Panc1 (cell line): Measurements from ENCODE around the gene VWA5B1. TPM values are rescaled to one million over a fixed set of nuclear protein-coding genes. Genes with fewer than 3 reads are reported as not detected.

Experiments used
- ATAC-seq: fragments of 200-7000 bp; cut with Tn5 transposase; 2 replicates; pipeline ENCODE4 v1.9.1; 2020; ENCODE audit warnings: mild to moderate bottlenecking, moderate library complexity
- BruUV-seq: library from RNA; stranded (reverse); fragments of 400-500 nt; replicated peaks from 2 replicates; lab custom pipeline; 2021; lab: Mats Ljungman, UMichigan
- CTCF ChIA-PET: fragments of 300-600 bp; sonication (Branson Sonifier 250); formaldehyde crosslinking; loops from one replicate; lab custom pipeline; 2022; ENCODE audit warnings: antibody characterized with exemption; lab: Charles Lee
- POLR2A ChIA-PET: fragments of 300-600 bp; sonication (Branson Sonifier 250); formaldehyde crosslinking; loops from one replicate; lab custom pipeline; 2022; ENCODE audit warnings: antibody characterized with exemption; lab: Charles Lee
- DNase-seq: peaks from one replicate; pipeline ENCODE4 v3.0.0-alpha.2; 2010; ENCODE audit warnings: low read depth, low spot score
- H3K27ac ChIP-seq: 2 replicates; pipeline ENCODE4 v1.5.1; 2011; ENCODE audit warnings: mild to moderate bottlenecking, low read length, inconsistent platforms
- H3K27me3 ChIP-seq: fragments of 200-500 bp; sonication (Bioruptor generic); 2 replicates; pipeline ENCODE4 v1.6.0; 2014; ENCODE audit warnings: low read length, inconsistent platforms; ENCODE audit not compliant: control insufficient read depth, insufficient read depth
- H3K36me3 ChIP-seq: fragments of 200-500 bp; sonication (Bioruptor generic); 2 replicates; pipeline ENCODE4 v1.5.1; 2014; ENCODE audit warnings: inconsistent platforms, mild to moderate bottlenecking, low read length, moderate library complexity; ENCODE audit not compliant: control insufficient read depth, insufficient read depth
- H3K4me1 ChIP-seq: 2 replicates; pipeline ENCODE4 v1.5.1; 2011; ENCODE audit warnings: inconsistent platforms, mild to moderate bottlenecking, low read length, moderate library complexity; ENCODE audit not compliant: control insufficient read depth, insufficient read depth
- H3K4me3 ChIP-seq, 2 experiments: 2 replicates each; pipeline ENCODE4 v1.5.1; 2011 to 2012; ENCODE audit warnings: low read depth in 2 of 2, low read length in 2 of 2, mild to moderate bottlenecking in 2 of 2, inconsistent platforms in 1 of 2, moderate library complexity in 1 of 2
- H3K9me3 ChIP-seq: fragments of 200-500 bp; sonication (Bioruptor generic); 2 replicates; pipeline ENCODE4 v1.5.1; 2014; ENCODE audit warnings: low read depth, mild to moderate bottlenecking, inconsistent platforms, low read length, moderate library complexity; ENCODE audit not compliant: control insufficient read depth, insufficient read depth
- CTCF ChIP-seq: fragments of 450-650 bp; IDR thresholded peaks from 2 replicates; pipeline ENCODE4 v1.5.1; 2017; ENCODE audit warnings: mild to moderate bottlenecking
- POLR2AphosphoS5 ChIP-seq: IDR thresholded peaks from 2 replicates; pipeline ENCODE4 v1.6.1; 2012; ENCODE audit warnings: mild to moderate bottlenecking, low read depth, low read length, moderate library complexity
- REST ChIP-seq, 2 experiments: IDR thresholded peaks; 2 replicates each; pipeline ENCODE4 v1.6.1; 2011 to 2012; ENCODE audit warnings: low read depth in 2 of 2, control low read depth in 1 of 2, low read length in 1 of 2, mild to moderate bottlenecking in 1 of 2, moderate library complexity in 1 of 2; ENCODE audit not compliant: insufficient read depth in 1 of 2
- SIN3A ChIP-seq: IDR thresholded peaks from 2 replicates; pipeline ENCODE4 v1.6.1; 2012; ENCODE audit warnings: low read depth, mild to moderate bottlenecking, low read length, moderate library complexity, borderline replicate concordance; ENCODE audit not compliant: insufficient read depth
- TCF7L2 ChIP-seq: IDR thresholded peaks from 2 replicates; pipeline ENCODE4 v1.6.1; 2011; ENCODE audit warnings: mild to moderate bottlenecking, low read depth, low read length, inconsistent platforms
- in situ Hi-C: cut with HindIII; loops from 2 replicates; pipeline ENCODE4 v1.10.0; 2016; ENCODE audit warnings: low sequenced_read_pairs, low pct_unique_long_range_greater_than_20kb
- intact Hi-C: fragments of 100-400 bp; cut with micrococcal nuclease; formaldehyde crosslinking; loops from one replicate; pipeline ENCODE4 v1.10.0; 2022; ENCODE audit not compliant: unreplicated experiment
- total RNA-seq: library from RNA; stranded (reverse); gene quantifications from one replicate; pipeline ENCODE4 v1.2.1, GENCODE V29; 2021; ENCODE audit not compliant: unreplicated experiment

The VWA5B1 gene
- total RNA-seq, 1 experiment from 2014 or later: not detected

DNA sequence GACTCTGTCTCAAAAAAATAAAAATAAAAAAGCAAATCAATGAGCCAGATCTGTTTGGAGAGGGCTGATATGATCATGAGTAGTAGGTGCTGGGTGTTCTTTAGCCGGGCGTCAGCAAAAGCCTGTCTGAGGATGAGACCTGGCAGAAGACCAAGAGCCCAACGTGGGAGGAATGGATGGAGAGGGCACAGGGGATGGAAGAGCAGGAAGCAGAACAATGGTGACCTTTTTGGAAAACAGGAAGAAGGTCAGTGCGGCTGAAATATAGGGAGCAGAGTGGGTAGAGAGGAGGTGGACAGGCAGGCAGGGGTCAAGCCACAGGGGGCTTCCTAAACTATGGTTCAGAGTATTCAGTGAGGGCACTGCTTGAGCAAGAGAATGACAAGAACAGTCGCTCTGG, 30.9 kb downstream of the VWA5B1 start:
- Histone ChIP-seq H3K27ac (no peak overlapping the region), H3K27me3 (peaks cover 13% of the 10 kb centered on the region), H3K4me1 (no peaks in the 10 kb centered on the region), H3K4me3 (no peak overlapping the region), H3K36me3 (no peaks in the 10 kb centered on the region), H3K9me3 (no peaks in the 10 kb centered on the region)
- DNase-seq: no peak
- intact Hi-C loops: no loop called here
- ATAC-seq: no peak
- CTCF ChIA-PET: no interaction called here
- no peak for TF ChIP-seq REST (IDR thresholded peaks at IDR 0.05; ENCODE audit: insufficient read depth in 1 of 2, low read depth in 2 of 2, low read length in 1 of 2)
- TF ChIP-seq TCF7L2: no peak
- TF ChIP-seq CTCF: no peak
- TF ChIP-seq SIN3A: no peak
- TF ChIP-seq POLR2AphosphoS5: no peak
- POLR2A ChIA-PET: no interaction called here
- in situ Hi-C loops: no loop called here
- no TSS peak for BruUV-seq

DNA sequence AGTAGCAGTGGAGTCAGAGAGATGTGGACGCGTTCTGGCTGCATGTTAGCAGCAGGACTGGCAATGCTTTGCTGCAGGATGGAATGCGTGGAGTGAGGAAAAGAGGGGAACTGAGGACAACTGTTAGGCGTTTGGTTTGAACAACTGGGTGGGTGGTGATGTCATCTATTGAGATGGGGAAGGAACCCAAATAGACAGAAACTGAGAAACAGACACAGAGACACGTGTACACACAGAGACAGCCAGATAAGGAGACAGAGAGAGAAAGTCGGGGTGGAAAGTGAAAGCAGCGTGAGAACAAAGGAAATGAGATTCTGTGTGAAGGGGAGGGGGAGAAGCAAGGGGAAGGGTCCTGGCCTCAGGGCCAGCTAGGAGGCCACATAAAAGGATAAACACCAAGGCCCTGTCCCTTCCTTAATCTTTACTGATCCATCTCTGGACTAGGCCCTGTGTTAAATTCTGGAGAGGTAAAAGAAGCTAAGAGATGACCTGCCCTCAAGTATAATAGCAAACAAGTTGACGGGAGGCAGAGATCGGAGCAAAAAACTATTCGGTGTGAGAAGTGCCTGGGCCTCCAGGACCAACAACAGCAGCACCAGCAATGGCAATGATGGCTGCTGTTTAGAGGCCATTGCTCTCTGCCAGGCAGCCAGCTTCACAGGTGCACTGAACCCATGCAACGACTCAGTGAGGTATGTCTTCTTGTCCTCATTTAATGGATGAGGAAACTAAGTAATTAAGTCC, 31.6 kb downstream of the VWA5B1 start:
- Histone ChIP-seq H3K27me3 (peaks cover 13% of the 10 kb centered on the region), H3K27ac (no peak overlapping the region), H3K4me3 (no peak overlapping the region), H3K36me3 (no peaks in the 10 kb centered on the region), H3K4me1 (no peaks in the 10 kb centered on the region), H3K9me3 (no peaks in the 10 kb centered on the region)
- no TSS peak for BruUV-seq
- ChIA-PET CTCF (no interaction called here), POLR2A (no interaction called here)
- DNase-seq: no peak
- TF ChIP-seq TCF7L2: no peak
- no peak for TF ChIP-seq SIN3A
- TF ChIP-seq REST (IDR thresholded peaks at IDR 0.05; ENCODE audit: insufficient read depth in 1 of 2, low read depth in 2 of 2, low read length in 1 of 2): no peak
- ATAC-seq: no peak
- in situ Hi-C loops (no loop called here), intact Hi-C loops (no loop called here)
